ENCODE data around the gene RAB11FIP3. TPM values are rescaled to one million over a fixed set of nuclear protein-coding genes. Genes with fewer than 3 reads are reported as not detected.

Gene RAB11FIP3
- total RNA-seq, 2 experiments from 2014 or later = 21.2 to 25.4 TPM

- POLR2A ChIA-PET = interaction anchor here (1.3 kb wide), 1 partner anchor 10 kb away, joined by 5 read pairs; the partner anchor contains the start of gene CAPN15
- Mint-ChIP-seq H3K27me3 (no peaks in the 10 kb centered on the region), H3K27ac (no peak overlapping the region), H3K9me3 (no peaks in the 10 kb centered on the region), H3K36me3 (ENCODE audit: low read depth) (peaks cover 19% of the 10 kb centered on the region), H3K4me3 (no peak overlapping the region), H3K4me1 (peaks cover 11% of the 10 kb centered on the region)
- no peak for DNase-seq
- CTCF ChIA-PET = no interaction called here
These were observed 112.2 kb downstream of the RAB11FIP3 start for GRCh38 chr16:537415-538335.

- ChIA-PET POLR2A (interaction anchor here (1.0 kb wide), 1 partner anchor 11 kb away, joined by 3 read pairs; no protein-coding TSS in a partner anchor), CTCF (interaction anchor here (0.6 kb wide), 1 partner anchor 153 kb away, joined by 3 read pairs; no protein-coding TSS in a partner anchor)
- Mint-ChIP-seq H3K27ac (no peak overlapping the region), H3K4me1 (peaks cover 5% of the 10 kb centered on the region), H3K36me3 (ENCODE audit: low read depth) (peaks cover 19% of the 10 kb centered on the region), H3K27me3 (no peaks in the 10 kb centered on the region), H3K4me3 (no peak overlapping the region), H3K9me3 (no peaks in the 10 kb centered on the region)
- DNase-seq = no peak
These were observed 114.6 kb downstream of the RAB11FIP3 start for GRCh38 chr16:539901-540530.

GRCh38 chr16:540645-541340 lies 115.3 kb downstream of the RAB11FIP3 start:
- POLR2A ChIA-PET = interaction anchor here (1.0 kb wide), 1 partner anchor 12 kb away, joined by 3 read pairs; no protein-coding TSS in a partner anchor
- DNase-seq = no peak
- CTCF ChIA-PET = no interaction called here
- no peak overlapping the region for H3K4me3 Mint-ChIP-seq
- H3K27ac Mint-ChIP-seq = no peak overlapping the region
- H3K27me3 Mint-ChIP-seq = no peaks in the 10 kb centered on the region
- no peaks in the 10 kb centered on the region for H3K4me1 Mint-ChIP-seq
- H3K36me3 Mint-ChIP-seq (ENCODE audit: low read depth) = peaks cover 19% of the 10 kb centered on the region
- H3K9me3 Mint-ChIP-seq = no peaks in the 10 kb centered on the region

GRCh38 chr16:543301-544164 lies 118.1 kb downstream of the RAB11FIP3 start:
- H3K27me3 Mint-ChIP-seq = no peaks in the 10 kb centered on the region
- CTCF ChIA-PET = no interaction called here

GRCh38 chr16:544517-544916 lies 119.1 kb downstream of the RAB11FIP3 start:
- no peaks in the 10 kb centered on the region for H3K27me3 Mint-ChIP-seq
- ChIA-PET POLR2A (no interaction called here), CTCF (no interaction called here)
- peaks cover 5% of the 10 kb centered on the region for H3K36me3 Mint-ChIP-seq (ENCODE audit: low read depth)
- no peak for DNase-seq
- no peak overlapping the region for H3K4me3 Mint-ChIP-seq
- no peaks in the 10 kb centered on the region for H3K4me1 Mint-ChIP-seq
- no peak overlapping the region for H3K27ac Mint-ChIP-seq
- no peaks in the 10 kb centered on the region for H3K9me3 Mint-ChIP-seq

More at GRCh38 chr16:543301-544164, 118.1 kb downstream of the RAB11FIP3 start:
- H3K36me3 Mint-ChIP-seq (ENCODE audit: low read depth) = peaks cover 9% of the 10 kb centered on the region
- POLR2A ChIA-PET = no interaction called here
- H3K4me3 Mint-ChIP-seq = no peak overlapping the region
- H3K27ac Mint-ChIP-seq = no peak overlapping the region
- no peaks in the 10 kb centered on the region for H3K9me3 Mint-ChIP-seq
- H3K4me1 Mint-ChIP-seq = no peaks in the 10 kb centered on the region
- DNase-seq = no peak

GRCh38 chr16:546909-547770 lies 121.7 kb downstream of the RAB11FIP3 start:
- no peak overlapping the region for H3K4me3 Mint-ChIP-seq
- H3K4me1 Mint-ChIP-seq = no peaks in the 10 kb centered on the region
- no peaks in the 10 kb centered on the region for H3K9me3 Mint-ChIP-seq
- peaks cover 3% of the 10 kb centered on the region for H3K36me3 Mint-ChIP-seq (ENCODE audit: low read depth)
- DNase-seq = peak; percentile 52
- ChIA-PET POLR2A (no interaction called here), CTCF (no interaction called here)
- no peak overlapping the region for H3K27ac Mint-ChIP-seq
- H3K27me3 Mint-ChIP-seq = no peaks in the 10 kb centered on the region

GRCh38 chr16:548586-548985 lies 123.1 kb downstream of the RAB11FIP3 start:
- no peak for DNase-seq
- H3K9me3 Mint-ChIP-seq = no peaks in the 10 kb centered on the region
- no peak overlapping the region for H3K27ac Mint-ChIP-seq
- ChIA-PET CTCF (no interaction called here), POLR2A (no interaction called here)
- no peaks in the 10 kb centered on the region for H3K27me3 Mint-ChIP-seq
- H3K4me3 Mint-ChIP-seq = no peak overlapping the region
- H3K36me3 Mint-ChIP-seq (ENCODE audit: low read depth) = no peaks in the 10 kb centered on the region
- H3K4me1 Mint-ChIP-seq = no peaks in the 10 kb centered on the region

- POLR2A ChIA-PET = no interaction called here
- Mint-ChIP-seq H3K27ac (no peak overlapping the region), H3K36me3 (ENCODE audit: low read depth) (no peaks in the 10 kb centered on the region), H3K4me1 (no peaks in the 10 kb centered on the region), H3K9me3 (no peaks in the 10 kb centered on the region), H3K4me3 (no peak overlapping the region), H3K27me3 (no peaks in the 10 kb centered on the region)
- CTCF ChIA-PET = no interaction called here
- DNase-seq = no peak
These were observed 124.3 kb downstream of the RAB11FIP3 start for GRCh38 chr16:549544-550263.

- POLR2A ChIA-PET = no interaction called here
- Mint-ChIP-seq H3K27me3 (no peaks in the 10 kb centered on the region), H3K36me3 (ENCODE audit: low read depth) (no peaks in the 10 kb centered on the region), H3K9me3 (no peaks in the 10 kb centered on the region), H3K27ac (no peak overlapping the region), H3K4me3 (no peak overlapping the region), H3K4me1 (no peaks in the 10 kb centered on the region)
- no peak for DNase-seq
- CTCF ChIA-PET = no interaction called here
These were observed 125.8 kb downstream of the RAB11FIP3 start for GRCh38 chr16:551210-551609.

GRCh38 chr16:552171-552570 lies 126.7 kb downstream of the RAB11FIP3 start:
- CTCF ChIA-PET = no interaction called here
- POLR2A ChIA-PET = no interaction called here
- H3K4me3 Mint-ChIP-seq = no peak overlapping the region
- H3K27ac Mint-ChIP-seq = no peak overlapping the region
- no peaks in the 10 kb centered on the region for H3K36me3 Mint-ChIP-seq (ENCODE audit: low read depth)
- H3K27me3 Mint-ChIP-seq = no peaks in the 10 kb centered on the region
- no peaks in the 10 kb centered on the region for H3K9me3 Mint-ChIP-seq
- DNase-seq = no peak
- H3K4me1 Mint-ChIP-seq = no peaks in the 10 kb centered on the region

- CTCF ChIA-PET = no interaction called here
- POLR2A ChIA-PET = interaction anchor here (1.0 kb wide), 1 partner anchor 27 kb away, joined by 3 read pairs; no protein-coding TSS in a partner anchor
- no peaks in the 10 kb centered on the region for H3K4me1 Mint-ChIP-seq
- no peaks in the 10 kb centered on the region for H3K36me3 Mint-ChIP-seq (ENCODE audit: low read depth)
- peaks cover 3% of the 10 kb centered on the region for H3K27me3 Mint-ChIP-seq
- H3K9me3 Mint-ChIP-seq = no peaks in the 10 kb centered on the region
- no peak for DNase-seq
- H3K27ac Mint-ChIP-seq = no peak overlapping the region
- no peak overlapping the region for H3K4me3 Mint-ChIP-seq
These were observed 128.3 kb downstream of the RAB11FIP3 start for GRCh38 chr16:553601-554296.
